ENCODE data around the gene FANCI.

The FANCI gene

GRCh38 chr15:89308236-89308635 is 64.5 kb downstream of the FANCI start:
- no peak for DNase-seq

DNA sequence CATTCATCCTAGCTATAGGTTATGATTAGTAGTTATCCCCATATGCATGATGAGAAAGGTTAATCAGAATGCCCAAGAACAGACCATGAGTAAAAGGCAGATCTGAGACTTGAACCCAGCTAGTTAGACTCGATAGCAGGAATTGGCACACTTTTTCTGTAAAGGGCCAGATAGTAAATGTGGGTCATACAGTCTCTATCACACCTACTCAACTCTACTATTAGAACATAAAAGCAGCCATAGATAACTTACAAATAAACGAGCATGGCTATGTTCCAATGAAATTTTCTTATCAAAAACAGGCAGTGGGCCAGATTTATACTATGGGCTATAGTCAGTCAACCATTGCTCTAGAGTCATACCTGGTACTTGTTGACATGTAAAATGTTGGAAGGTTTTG is 66.2 kb downstream of the FANCI start:
- no peak for DNase-seq

DNA sequence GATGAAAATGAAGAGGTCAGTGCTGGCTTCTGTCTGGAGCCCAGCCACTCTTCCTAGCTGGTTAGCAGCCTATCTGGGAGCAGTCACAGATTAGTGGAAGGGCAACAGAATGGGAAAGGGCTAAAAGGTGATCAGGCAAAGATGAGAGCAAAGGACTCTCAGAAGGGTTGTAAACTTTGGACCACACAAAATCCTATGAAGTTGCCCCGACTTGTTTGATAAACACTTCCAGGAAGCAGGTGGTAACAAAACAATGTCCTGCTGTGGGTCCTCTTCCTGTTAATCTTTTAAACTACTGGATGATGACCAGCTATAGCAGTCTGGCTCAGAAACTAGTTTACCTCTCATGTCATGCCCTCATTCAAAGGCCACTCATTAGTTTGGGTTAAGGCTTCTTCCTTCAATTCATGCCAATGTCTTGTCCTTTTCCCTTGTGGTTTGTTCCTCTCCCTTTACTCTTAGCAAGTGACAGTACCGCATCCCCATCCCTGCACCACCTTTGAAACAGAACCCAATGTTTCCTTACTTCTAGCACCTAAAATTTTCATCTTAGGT is 71.7 kb downstream of the FANCI start:
- no peak for DNase-seq

DNA sequence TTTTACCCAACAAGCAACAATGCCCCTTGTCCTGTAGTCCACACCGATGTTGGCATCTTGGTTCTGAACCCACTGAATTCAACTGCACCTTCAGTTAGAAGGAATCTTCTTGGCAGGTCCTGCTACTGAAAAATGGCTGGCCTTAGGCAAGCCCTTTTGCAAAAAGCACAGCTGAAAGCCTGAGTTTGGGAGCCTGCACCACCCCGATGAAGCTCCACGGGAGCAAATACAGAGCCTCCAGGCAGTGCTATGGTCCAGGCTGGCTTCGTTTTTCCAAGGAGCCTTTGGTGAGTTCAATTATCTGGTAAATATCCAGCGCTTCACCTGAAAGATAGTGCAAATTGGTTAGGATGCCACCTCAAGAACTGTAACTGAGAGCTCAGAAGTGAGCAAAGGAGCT is 72.7 kb downstream of the FANCI start:
- no peak for DNase-seq

DNA sequence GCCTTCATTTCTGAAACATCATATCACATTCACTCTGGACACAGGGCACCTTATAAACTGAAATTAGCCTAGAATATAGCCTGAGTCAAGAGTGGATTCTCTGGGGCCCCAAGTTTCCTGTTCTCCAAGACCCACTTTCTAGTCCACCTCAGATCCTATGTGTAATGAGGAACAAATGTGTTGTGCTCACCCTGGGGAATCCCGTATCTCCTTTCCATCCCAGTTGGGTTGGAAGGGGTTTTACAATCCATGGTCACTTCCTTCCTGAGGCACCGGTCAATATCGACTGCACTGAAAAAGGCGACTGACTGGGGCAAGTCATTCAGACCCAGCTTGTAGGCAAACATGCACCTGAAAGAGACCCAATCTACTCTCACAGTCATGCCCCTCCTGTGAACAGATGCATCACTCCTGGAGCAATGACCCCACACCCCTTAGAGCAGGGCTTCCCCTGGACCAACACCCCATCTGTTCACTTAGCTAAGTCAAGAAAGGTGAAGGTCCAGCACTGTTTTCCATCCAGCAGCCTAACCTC is 73.5 kb downstream of the FANCI start:
- DNase-seq = no peak

GRCh38 chr15:89319678-89320077 is 75.9 kb downstream of the FANCI start:
- no peak for DNase-seq

GRCh38 chr15:89320200-89320599 is 76.4 kb downstream of the FANCI start:
- no peak for DNase-seq

DNA sequence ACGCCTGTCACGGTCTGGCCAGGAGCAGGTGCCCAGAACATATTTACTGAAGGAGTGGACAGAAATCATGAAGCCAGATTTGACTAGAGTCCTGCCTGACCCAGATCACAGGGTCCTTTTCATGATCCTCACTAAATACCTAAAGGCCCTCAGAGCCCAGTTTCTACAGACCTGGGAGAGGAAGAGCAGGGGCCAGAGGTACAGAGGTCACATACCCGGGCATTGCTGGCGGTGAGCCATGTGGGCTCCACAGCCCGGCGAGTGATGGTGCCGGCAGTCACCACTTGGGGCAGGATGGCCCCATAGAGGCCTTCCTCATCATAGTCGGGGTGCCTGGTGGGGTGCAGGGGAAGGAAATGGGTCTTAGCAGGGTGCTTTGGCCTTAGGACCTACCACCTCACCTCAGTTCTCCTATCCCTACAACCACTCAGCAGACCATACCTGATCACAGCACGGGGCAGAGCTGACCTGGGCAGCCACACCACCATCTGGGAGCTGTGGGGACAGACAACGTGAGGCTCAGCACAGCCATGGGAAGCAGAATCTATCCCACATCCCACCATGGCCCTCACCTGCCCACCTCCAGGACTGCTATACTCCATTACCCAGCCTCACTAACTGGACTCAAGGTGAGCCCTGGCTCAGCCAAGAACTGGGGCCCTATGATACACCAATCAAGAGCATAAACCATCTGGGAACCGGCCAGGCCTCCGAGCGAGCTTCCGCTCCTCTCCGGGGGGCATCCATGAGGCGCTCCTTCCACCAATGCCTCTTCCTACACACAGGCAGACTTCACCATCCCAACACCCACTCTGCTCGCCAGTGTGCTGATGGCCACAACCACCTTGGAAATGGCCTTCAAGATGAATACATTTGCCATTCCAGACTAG is 78.0 kb downstream of the FANCI start:
- DNase-seq = no peak

DNA sequence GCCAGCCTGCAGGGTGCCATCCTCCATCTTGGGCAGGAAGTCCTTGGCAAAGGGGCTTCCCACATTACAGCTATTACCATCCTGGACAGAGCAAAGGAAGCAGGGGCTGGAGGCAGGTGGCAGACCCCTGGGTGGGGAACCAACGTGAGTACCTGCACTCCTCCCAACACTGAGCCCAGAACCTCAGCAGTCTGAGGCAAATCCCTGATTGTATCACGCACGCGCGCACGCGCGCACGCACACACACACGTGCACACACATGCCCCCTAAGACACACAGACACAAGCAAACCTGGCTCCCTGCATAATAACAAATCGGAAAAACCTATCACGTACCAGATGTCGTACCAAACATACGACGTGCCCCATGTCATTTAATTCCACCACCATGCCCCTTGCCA is 79.0 kb downstream of the FANCI start:
- no peak for DNase-seq

GRCh38 chr15:89323825-89324224 is 80.0 kb downstream of the FANCI start:
- DNase-seq = no peak

- no peak for DNase-seq
Measured at GRCh38 chr15:89325039-89325803, 81.4 kb downstream of the FANCI start.

DNA sequence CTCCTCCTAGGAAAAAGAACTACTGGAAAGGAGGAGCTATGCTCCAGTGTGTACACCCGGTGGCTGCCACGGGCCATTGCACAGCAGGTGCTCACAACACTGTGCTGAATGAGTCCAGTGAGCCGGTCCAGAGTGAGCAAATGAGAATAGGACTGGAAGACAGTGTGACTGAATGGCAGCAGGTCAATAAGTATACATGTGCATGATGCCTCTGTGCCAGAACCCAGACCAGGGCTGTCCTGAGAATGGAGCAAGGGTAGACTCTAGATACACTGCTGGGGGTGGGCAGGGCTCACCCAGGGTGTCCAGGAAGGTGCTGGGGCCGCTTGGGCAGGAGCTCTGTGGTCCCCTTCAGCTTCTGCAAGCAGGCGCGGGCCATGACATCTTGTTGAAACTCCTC is 82.5 kb downstream of the FANCI start:
- DNase-seq = no peak

- no peak for DNase-seq
Measured at GRCh38 chr15:89327113-89327512, 83.3 kb downstream of the FANCI start.

DNA sequence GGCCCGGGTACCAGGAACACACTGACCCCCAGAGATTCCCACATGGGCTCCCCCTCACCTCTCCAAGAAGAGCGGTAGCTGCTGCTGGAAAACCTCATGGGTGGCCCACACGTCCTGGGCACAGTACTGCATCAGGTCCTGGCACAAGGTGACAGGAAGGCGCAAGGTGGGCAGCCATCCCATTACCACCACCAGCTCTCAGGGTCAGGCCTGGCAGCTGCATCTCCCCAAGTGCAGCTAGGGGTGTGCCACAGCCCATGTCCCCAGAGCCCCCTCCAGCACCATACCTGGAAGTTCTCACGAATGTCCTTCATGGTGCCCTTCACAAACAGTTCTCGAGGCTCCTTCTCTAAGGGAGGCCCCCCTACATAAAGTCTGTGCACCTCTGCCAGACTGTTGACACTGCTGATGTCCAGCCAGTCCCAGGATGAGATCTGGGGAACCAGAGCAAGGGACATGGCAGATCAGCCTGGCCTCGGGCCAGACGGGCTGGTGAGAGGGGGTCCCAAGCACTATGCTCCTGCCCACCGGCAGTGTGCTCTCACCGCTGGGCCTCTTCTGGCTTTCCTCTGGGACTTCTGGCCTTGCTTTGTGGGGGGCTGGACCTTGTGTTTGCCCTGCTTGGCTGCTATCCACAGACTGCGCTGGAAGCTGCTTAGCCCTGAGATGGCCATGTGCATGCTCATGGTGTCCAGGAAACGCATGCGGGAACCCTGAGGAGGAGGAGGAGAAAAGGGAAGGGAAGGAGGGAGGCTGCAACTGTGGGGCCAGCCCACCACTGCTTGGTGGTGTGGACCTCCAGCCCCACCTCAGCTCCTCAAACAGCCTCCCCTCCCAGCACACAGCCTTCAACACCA is 84.8 kb downstream of the FANCI start:
- DNase-seq = no peak

DNA sequence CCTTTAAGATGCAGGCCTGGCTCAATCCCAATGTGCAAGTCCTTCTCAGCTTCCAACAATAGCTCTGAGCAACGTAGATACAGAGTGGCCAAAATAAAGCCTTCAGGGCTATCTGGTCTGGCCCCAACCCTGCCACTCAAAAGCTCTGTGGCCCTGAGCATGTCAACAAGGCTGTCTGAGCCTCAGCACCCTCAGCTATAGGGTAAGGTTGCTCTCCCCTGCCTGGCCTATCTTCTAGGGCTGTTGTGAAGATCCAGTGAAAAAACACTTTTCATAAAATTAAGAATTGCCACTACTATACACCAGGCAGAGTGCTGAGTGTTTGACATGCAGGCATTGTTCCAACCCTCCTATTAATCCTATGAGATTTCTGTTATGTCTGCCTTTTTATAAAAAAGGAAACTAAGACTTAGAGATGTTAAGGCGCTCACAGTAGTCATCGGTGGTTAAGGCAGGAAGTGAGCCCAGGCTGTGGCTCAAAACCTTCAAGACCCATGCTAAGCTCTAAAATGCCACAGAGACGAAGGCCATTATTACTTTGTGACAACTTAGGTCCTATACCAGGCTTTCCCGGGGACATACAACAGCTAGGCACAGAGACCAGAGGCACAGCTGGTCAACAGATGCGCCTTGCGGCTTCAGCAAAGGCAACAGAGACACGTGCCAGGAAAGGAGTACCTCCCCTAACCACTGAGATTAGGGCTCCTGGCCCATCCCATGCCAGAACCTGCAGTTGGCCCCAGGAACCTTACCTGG is 85.7 kb downstream of the FANCI start:
- DNase-seq = no peak

DNA sequence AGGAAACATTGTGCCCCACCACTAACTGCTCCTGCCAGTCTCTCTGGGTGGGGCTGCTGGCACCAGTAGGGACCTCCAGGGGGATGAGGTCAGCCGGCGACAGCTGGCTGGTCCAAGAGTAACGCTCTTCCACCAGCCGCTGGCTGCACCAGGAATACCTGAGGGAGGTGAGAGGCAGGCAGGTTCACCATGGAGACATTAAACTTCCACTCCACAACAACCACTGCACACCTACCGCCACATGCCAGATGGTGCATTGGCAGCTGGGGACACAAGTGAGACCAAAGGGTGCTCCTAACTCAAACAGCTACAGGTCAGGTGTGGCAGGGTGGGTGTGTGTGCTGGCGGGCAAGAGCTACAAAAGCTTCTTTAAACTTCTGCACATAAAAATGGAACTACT is 86.3 kb downstream of the FANCI start:
- no peak for DNase-seq

DNA sequence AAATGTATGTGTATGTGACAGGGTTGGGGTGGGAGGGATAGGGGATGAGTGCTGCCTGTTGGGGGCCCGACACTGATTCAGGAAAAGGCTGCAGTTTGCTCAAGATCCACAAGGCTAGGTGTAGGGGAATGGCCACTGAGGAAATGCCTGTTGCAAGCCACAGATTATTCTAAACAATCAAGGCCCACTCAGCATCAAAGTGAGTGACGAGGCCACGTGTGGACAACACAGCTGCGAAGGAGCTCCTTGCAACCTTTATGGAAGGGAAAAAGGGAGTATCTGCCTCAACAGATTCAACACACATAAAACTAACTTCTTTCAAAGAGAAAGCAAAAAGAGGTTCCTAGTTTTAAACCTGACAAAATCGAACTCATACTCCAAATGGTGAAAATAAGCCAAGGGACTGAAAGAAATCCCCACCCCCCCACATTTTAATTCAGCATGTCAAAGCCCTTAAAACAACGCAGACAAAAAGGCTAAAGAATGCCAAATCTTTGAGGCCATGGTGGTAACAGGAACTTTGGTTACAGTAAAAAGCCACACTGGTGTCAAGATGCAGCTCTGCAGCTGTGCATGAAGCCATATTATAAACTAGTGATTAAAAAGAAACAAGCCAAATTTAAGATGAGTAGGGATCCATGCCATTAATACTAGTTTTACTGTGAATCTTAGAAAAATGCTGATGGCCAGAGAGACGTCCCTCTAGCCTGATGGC is 87.3 kb downstream of the FANCI start:
- no peak for DNase-seq

DNA sequence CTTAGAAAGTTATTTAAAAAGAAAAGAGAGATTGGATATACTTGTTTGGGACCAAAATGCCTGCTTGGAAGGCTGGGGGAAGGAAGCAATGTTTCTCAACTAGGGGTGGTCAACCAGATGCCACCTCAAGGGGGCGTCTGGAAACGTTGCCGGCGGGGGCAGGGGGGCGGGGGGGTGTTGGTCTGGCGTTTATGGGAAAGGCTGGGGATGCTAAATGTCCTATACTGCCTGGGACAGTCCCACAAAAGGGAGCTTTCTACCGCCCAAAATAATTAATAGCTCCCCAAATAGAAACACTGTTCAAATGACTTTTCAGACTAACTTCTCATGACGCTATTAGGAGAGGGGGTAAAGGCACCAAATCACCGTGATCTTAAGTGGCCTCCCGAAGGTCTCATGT is 88.7 kb downstream of the FANCI start:
- no peak for DNase-seq

DNA sequence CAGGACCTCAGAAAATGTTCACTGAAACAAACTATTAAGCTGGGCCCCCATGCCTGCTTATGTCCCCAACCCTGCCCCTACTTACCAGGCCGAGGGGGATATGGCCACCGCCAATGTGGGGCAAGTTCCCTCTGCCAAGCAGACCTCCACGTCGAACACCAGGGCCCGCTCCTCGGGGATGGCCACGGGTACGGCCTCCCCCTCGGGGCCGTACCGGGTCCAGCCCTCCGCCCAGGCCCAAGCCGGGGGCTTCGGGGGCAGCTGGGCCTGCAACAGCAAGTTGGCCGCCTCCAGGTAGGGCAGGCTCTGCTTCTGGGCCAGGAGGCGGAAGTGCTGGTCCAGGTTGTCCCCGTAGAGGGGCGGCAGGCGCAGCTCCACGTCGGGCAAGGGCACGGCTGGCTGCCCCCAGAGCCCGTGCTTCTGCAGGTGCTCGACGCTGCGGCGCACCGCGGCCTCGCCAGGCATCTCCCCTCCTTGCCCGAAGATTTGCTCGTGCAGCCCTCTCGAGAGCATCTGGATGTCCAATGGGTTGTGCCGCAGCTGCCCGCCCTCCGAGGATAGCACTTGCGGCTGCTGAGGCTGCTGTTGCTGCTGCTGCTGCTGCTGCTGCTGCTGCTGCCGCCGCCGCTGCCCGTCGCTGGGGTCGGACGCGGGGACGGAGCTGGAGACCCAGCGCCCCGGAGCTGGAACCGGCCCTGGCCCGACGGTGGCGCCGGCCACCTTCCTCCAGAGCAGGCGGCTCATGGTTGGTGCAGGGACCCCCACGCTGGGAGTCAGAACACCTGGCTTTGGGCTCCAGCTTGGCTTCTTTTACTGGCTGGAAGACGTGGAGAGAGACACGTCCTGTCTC is 89.5 kb downstream of the FANCI start:
- DNase-seq = no peak

DNA sequence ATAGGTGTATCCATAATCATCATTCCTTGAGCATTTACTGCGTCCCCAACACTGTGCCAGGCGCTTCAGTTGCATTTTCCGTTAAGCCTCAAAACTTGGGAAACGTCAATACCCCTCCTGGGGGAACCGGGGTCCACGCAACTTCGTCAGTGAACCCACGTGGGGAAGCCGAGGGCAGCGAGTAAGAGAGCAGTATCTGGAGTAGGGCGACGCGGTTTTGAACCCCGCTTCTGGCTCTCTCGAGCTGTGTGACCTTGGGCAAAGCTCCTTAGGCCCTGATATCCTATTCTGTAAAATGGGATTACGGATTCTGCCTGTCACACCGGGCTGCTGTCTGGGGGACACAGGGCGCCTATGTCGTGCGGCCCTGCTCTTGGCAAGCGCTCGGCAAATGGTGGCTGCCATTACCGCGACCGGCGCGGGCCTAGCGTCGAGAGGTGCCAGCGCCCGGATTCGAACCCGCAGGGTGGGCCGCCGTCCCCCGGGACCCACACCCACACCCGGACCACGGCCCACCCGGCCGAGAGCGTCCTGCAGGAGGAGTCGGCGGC is 90.3 kb downstream of the FANCI start:
- DNase-seq = no peak
